Fibroblast of lung (primary cell): Measurements from ENCODE around the gene DNER. TPM values are rescaled to one million over a fixed set of nuclear protein-coding genes. Genes with fewer than 3 reads are reported as not detected.
"Not testable (repeated sequence)": the region's sequence is repeated elsewhere in the genome, so short reads cannot be mapped to it uniquely, and the experiment has no call there.

Experiments used
- DNase-seq, 2 donors: peaks; one replicate each; pipeline versions ENCODE4 v3.0.0 to v3.0.0-alpha.2; 2010; ENCODE audit warnings: low read depth in 2 of 2
- H2AFZ ChIP-seq: 2 replicates; pipeline ENCODE4 v1.5.1; 2012; ENCODE audit warnings: low read length, control low read depth, inconsistent platforms
- H3K27ac ChIP-seq: 2 replicates; pipeline ENCODE4 v1.5.1; 2011; ENCODE audit warnings: low read length, control low read depth; ENCODE audit not compliant: insufficient read depth
- H3K27me3 ChIP-seq: 2 replicates; pipeline ENCODE4 v1.5.1; 2011; ENCODE audit warnings: mild to moderate bottlenecking, low read length; ENCODE audit not compliant: control insufficient read depth, insufficient read depth
- H3K36me3 ChIP-seq: 2 replicates; pipeline ENCODE4 v1.5.1; 2011; ENCODE audit warnings: low read length; ENCODE audit not compliant: control insufficient read depth, insufficient read depth
- H3K4me1 ChIP-seq: 2 replicates; pipeline ENCODE4 v1.5.1; 2011; ENCODE audit warnings: low read length; ENCODE audit not compliant: control insufficient read depth, insufficient read depth; ENCODE audit errors: extremely low read depth
- H3K4me2 ChIP-seq: 2 replicates; pipeline ENCODE4 v1.5.1; 2011; ENCODE audit warnings: low read length, control low read depth; ENCODE audit not compliant: insufficient read depth; ENCODE audit errors: extremely low read depth
- H3K4me3 ChIP-seq, 4 experiments: fragments of 200-600 bp in 1 of 4; sonication (generic) in 1 of 4; replicated peaks in 1 of 4; 2 replicates each; pipeline ENCODE4 v1.5.1; 2011 to 2016; ENCODE audit warnings: low read length in 4 of 4, low read depth in 3 of 4, mild to moderate bottlenecking in 3 of 4, control low read depth in 2 of 4, inconsistent platforms in 1 of 4, mixed read lengths in 1 of 4; ENCODE audit not compliant: insufficient read depth in 1 of 4; ENCODE audit errors: control extremely low read depth in 1 of 4
- H3K79me2 ChIP-seq: 2 replicates; pipeline ENCODE4 v1.5.1; 2012; ENCODE audit warnings: mild to moderate bottlenecking, low read length, inconsistent platforms; ENCODE audit not compliant: control insufficient read depth, insufficient read depth
- H3K9ac ChIP-seq: 2 replicates; pipeline ENCODE4 v1.5.1; 2011; ENCODE audit warnings: mild to moderate bottlenecking, low read length, control low read depth; ENCODE audit not compliant: insufficient read depth
- H3K9me3 ChIP-seq: 2 replicates; pipeline ENCODE4 v1.5.1; 2012; ENCODE audit warnings: low read depth, low read length; ENCODE audit not compliant: control insufficient read depth, insufficient read depth
- H4K20me1 ChIP-seq: 2 replicates; pipeline ENCODE4 v1.5.1; 2011; ENCODE audit warnings: low read length; ENCODE audit not compliant: control insufficient read depth, insufficient read depth; ENCODE audit errors: extremely low read depth
- CTCF ChIP-seq, 2 donors: IDR thresholded peaks in 1 of 2; conservative IDR thresholded peaks in 1 of 2; 1 replicate in 1 of 2; 2 replicates in 1 of 2; pipeline ENCODE4 v1.5.1; 2011 to 2012; ENCODE audit warnings: low read length in 2 of 2, control low read depth in 1 of 2, inconsistent platforms in 1 of 2, low read depth in 1 of 2, mild to moderate bottlenecking in 1 of 2
- EZH2 ChIP-seq: IDR thresholded peaks from 2 replicates; pipeline ENCODE4 v1.5.1; 2012; ENCODE audit warnings: low read length, control low read depth, mild to moderate bottlenecking; ENCODE audit errors: missing control alignments
- polyA plus RNA-seq, 2 donors: library from polyadenylated mRNA; depleted of rRNA in 1 of 2; stranded (reverse) in 1 of 2; unstranded in 1 of 2; fragments of >200 nt; gene quantifications; 2 replicates each; pipeline ENCODE4 v1.2.1, GENCODE V29; 2011 to 2012; ENCODE audit warnings: missing spikeins in 1 of 2
- total RNA-seq: library from RNA; depleted of rRNA; stranded (reverse); fragments of >200 nt; gene quantifications from 2 replicates; pipeline ENCODE4 v1.2.1, GENCODE V29; 2014

Gene DNER
- total and polyA plus RNA-seq, 2 donors (not counting 1 experiment from before 2014, with no cell fraction given): 0.33 to 0.43 TPM

DNA sequence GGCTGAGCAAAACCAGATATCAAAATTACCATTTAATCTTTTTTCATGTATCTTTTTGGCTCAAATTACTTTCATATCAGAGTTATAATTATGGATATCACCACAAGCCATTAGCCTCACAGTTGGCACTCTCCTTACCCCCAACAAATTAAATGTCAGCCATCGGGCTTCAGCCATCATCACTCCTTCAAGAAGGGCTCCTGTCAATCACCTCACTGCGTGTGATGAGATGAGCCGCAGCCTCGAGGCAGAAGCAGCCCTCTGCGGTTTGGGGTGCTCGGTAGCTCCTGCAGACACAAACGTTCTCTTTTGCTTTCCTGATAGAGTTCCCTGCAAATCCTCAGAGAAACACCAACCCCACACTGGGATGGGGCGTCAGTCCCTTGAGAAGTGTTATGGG, 94.1 kb downstream of the DNER start:
- Histone ChIP-seq H3K79me2 (no peaks in the 10 kb centered on the region), H2AFZ (no peak overlapping the region), H3K27ac (no peak overlapping the region), H3K4me1 (no peaks in the 10 kb centered on the region), H3K27me3 (no peaks in the 10 kb centered on the region), H4K20me1 (no peaks in the 10 kb centered on the region), H3K4me3 (no peak overlapping the region), H3K9ac (no peak overlapping the region), H3K9me3 (no peaks in the 10 kb centered on the region), H3K36me3 (no peaks in the 10 kb centered on the region), H3K4me2 (no peak overlapping the region)
- DNase-seq: no peak
- TF ChIP-seq CTCF (conservative IDR thresholded peaks at IDR 0.05 in 1 of 2, IDR thresholded peaks at IDR 0.05 in 1 of 2; ENCODE audit: low read depth in 1 of 2, low read length in 2 of 2) (no peak), EZH2 (no peak)

DNA sequence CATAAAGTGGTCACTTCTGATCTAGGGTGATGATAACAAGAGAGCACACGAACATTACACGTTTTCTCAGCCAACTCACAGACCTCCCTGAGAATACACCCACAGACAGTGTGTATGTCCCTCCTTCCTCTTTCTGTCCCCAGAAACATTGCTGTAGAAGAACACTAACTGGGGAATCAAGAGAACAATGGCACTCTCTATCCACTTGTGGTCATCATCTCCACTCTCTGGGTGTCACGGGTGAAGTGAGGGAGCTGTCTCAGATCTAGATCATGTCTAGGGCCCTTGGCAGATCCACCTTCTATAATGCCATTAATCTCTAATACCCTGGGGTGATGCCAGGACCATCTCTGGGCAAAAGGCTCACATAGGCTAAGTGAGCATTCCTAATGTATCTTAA, 97.9 kb downstream of the DNER start:
- Histone ChIP-seq H2AFZ (no peak overlapping the region), H3K27ac (no peak overlapping the region), H3K9ac (no peak overlapping the region), H3K79me2 (no peaks in the 10 kb centered on the region), H3K4me3 (no peak overlapping the region), H3K27me3 (no peaks in the 10 kb centered on the region), H4K20me1 (no peaks in the 10 kb centered on the region), H3K36me3 (no peaks in the 10 kb centered on the region), H3K4me1 (no peaks in the 10 kb centered on the region), H3K9me3 (no peaks in the 10 kb centered on the region), H3K4me2 (no peak overlapping the region)
- DNase-seq: no peak
- TF ChIP-seq CTCF (conservative IDR thresholded peaks at IDR 0.05 in 1 of 2, IDR thresholded peaks at IDR 0.05 in 1 of 2; ENCODE audit: low read depth in 1 of 2, low read length in 2 of 2) (no peak), EZH2 (no peak)

DNA sequence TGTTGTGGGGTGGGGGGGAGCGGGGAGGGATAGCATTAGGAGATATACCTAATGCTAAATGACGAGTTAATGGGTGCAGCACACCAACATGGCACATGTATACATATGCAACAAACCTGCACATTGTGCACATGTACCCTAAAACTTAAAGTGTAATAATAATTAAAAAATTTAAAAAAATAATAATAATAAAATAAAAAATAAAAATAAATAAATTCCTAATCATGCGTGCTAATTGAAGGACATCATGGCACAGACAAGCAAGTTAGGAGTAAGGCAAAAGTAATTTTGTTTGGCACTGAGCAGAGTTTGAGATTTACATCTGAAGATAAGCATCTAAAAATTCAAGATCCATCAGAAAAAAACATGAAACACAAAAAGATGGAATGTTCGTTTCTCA, 100.3 kb downstream of the DNER start:
- not testable (repeated sequence) for H3K4me3 ChIP-seq, H2AFZ ChIP-seq, DNase-seq, H3K9me3 ChIP-seq, H3K36me3 ChIP-seq, H3K79me2 ChIP-seq, H3K27ac ChIP-seq, H3K9ac ChIP-seq, H4K20me1 ChIP-seq, H3K4me1 ChIP-seq, H3K4me2 ChIP-seq, H3K27me3 ChIP-seq
